SK-N-SH (cell line): ENCODE data around the gene RELCH. TPM values are rescaled to one million over a fixed set of nuclear protein-coding genes. Genes with fewer than 3 reads are reported as not detected.

Experiments
- CTCF ChIA-PET: fragments of 300-600, 350-600 bp; formaldehyde crosslinking; extraction: SDS; loops from one replicate; lab custom pipeline; 2021; lab: Yijun Ruan, JAX
- POLR2A ChIA-PET: fragments of 350-600 bp; sonication (Branson Sonifier 250); formaldehyde crosslinking; extraction: SDS; loops from one replicate; lab custom pipeline; 2020; ENCODE audit warnings: antibody characterized with exemption, inconsistent platforms; lab: Yijun Ruan, JAX
- DNase-seq: peaks from one replicate; pipeline ENCODE4 v3.0.0; 2012
- H2AFZ ChIP-seq: fragments of 200-600 bp; sonication (generic); 2 replicates; pipeline ENCODE4 v1.8.1; 2016; ENCODE audit warnings: antibody characterized with exemption, mild to moderate bottlenecking, low read depth
- H3F3A ChIP-seq: fragments of 200-600 bp; sonication (generic); replicated peaks from 2 replicates; pipeline ENCODE3; 2016; ENCODE audit warnings: antibody characterized with exemption, mild to moderate bottlenecking; ENCODE audit not compliant: insufficient read depth
- H3K27ac ChIP-seq, 2 experiments: fragments of 200-500 bp in 1 of 2; fragments of 200-600 bp in 1 of 2; sonication (Bioruptor generic) in 1 of 2; sonication (generic), shearing (Covaris generic) in 1 of 2; 2 replicates each; pipeline versions ENCODE4 v1.5.1 to v1.6.1; 2014 to 2016; ENCODE audit warnings: low read depth in 2 of 2, inconsistent platforms in 1 of 2, low read length in 1 of 2, mild to moderate bottlenecking in 1 of 2, mixed read lengths in 1 of 2
- H3K27me3 ChIP-seq: fragments of 200-600 bp; sonication (generic), shearing (Covaris generic); 2 replicates; pipeline ENCODE4 v1.6.1; 2016; ENCODE audit warnings: mixed run types; ENCODE audit not compliant: insufficient read depth
- H3K36me3 ChIP-seq, 2 experiments: fragments of 200-500 bp in 1 of 2; fragments of 200-600 bp in 1 of 2; sonication (Bioruptor generic) in 1 of 2; sonication (generic) in 1 of 2; replicated peaks in 1 of 2; 2 replicates each; pipeline versions ENCODE3 to v1.5.1; 2014 to 2016; ENCODE audit warnings: low read length in 1 of 2, mild to moderate bottlenecking in 1 of 2; ENCODE audit not compliant: insufficient read depth in 2 of 2, control insufficient read depth in 1 of 2
- H3K4me1 ChIP-seq, 2 experiments: fragments of 200-500 bp in 1 of 2; fragments of 200-600 bp in 1 of 2; sonication (Bioruptor generic) in 1 of 2; sonication (generic), shearing (Covaris generic) in 1 of 2; 2 replicates each; pipeline versions ENCODE4 v1.5.1 to v1.6.1; 2014 to 2016; ENCODE audit warnings: low read depth in 1 of 2, low read length in 1 of 2, mixed run types in 1 of 2; ENCODE audit not compliant: insufficient read depth in 2 of 2, control insufficient read depth in 1 of 2
- H3K4me2 ChIP-seq: fragments of 200-600 bp; sonication (generic), shearing (Covaris generic); 2 replicates; pipeline ENCODE4 v1.6.1; 2017; ENCODE audit warnings: mixed run types
- H3K4me3 ChIP-seq, 2 experiments: fragments of 200-500 bp in 1 of 2; fragments of 200-600 bp in 1 of 2; sonication (Bioruptor generic) in 1 of 2; sonication (generic), shearing (Covaris generic) in 1 of 2; 2 replicates each; pipeline versions ENCODE4 v1.5.1 to v1.8.1; 2014 to 2016; ENCODE audit warnings: low read depth in 2 of 2, inconsistent platforms in 1 of 2, low read length in 1 of 2, mild to moderate bottlenecking in 1 of 2, mixed read lengths in 1 of 2, moderate library complexity in 1 of 2
- H3K79me2 ChIP-seq: fragments of 200-600 bp; sonication (generic); 2 replicates; pipeline ENCODE4 v1.8.1; 2017; ENCODE audit warnings: mild to moderate bottlenecking; ENCODE audit not compliant: insufficient read depth
- H3K9ac ChIP-seq: fragments of 200-600 bp; sonication (generic); 2 replicates; pipeline ENCODE4 v1.6.1; 2017; ENCODE audit warnings: mixed run types
- H3K9me2 ChIP-seq: fragments of 200-600 bp; sonication (generic); 2 replicates; pipeline ENCODE4 v1.6.1; 2017; ENCODE audit warnings: mixed run types
- H3K9me3 ChIP-seq: fragments of 200-600 bp; sonication (generic); 2 replicates; pipeline ENCODE4 v1.6.1; 2017; ENCODE audit warnings: mixed run types, mild to moderate bottlenecking, moderate library complexity
- H4K20me1 ChIP-seq: fragments of 200-600 bp; sonication (generic); 2 replicates; pipeline ENCODE4 v1.6.1; 2017; ENCODE audit warnings: mild to moderate bottlenecking, mixed run types; ENCODE audit not compliant: insufficient read depth
- CTCF ChIP-seq: fragments of 200-600 bp; sonication (generic); IDR thresholded peaks from 2 replicates; pipeline ENCODE4 v1.6.1; 2017; ENCODE audit warnings: antibody characterized with exemption, mild to moderate bottlenecking, moderate library complexity
- EZH2phosphoT487 ChIP-seq: fragments of 200-600 bp; sonication (generic); IDR thresholded peaks from 2 replicates; pipeline ENCODE4 v1.6.1; 2017; ENCODE audit warnings: low read depth, mixed run types, mild to moderate bottlenecking, antibody characterized with exemption, moderate library complexity, borderline replicate concordance
- FOXM1 ChIP-seq: IDR thresholded peaks from 2 replicates; pipeline ENCODE4 v1.4.0; 2012; ENCODE audit warnings: low read depth, mild to moderate bottlenecking
- IRF3 ChIP-seq: fragments of 150-350 bp; IDR thresholded peaks from 2 replicates; pipeline ENCODE4 v1.6.1; 2016; ENCODE audit warnings: mild to moderate bottlenecking, low read depth, low read length
- POLR2AphosphoS5 ChIP-seq: IDR thresholded peaks from 2 replicates; pipeline ENCODE4 v1.6.1; 2012; ENCODE audit warnings: low read depth, low read length
- RCOR1 ChIP-seq: fragments of 150-350 bp; IDR thresholded peaks from 2 replicates; pipeline ENCODE4 v1.6.1; 2017; ENCODE audit warnings: antibody characterized with exemption, low read length
- SMC3 ChIP-seq: IDR thresholded peaks from 2 replicates; pipeline ENCODE4 v1.6.1; 2012; ENCODE audit warnings: low read depth, low read length, improper control_type of control experiment
- TAF1 ChIP-seq: IDR thresholded peaks from 2 replicates; pipeline ENCODE4 v1.6.1; 2012; ENCODE audit warnings: low read depth, mild to moderate bottlenecking, low read length, moderate library complexity, borderline replicate concordance
- TCF12 ChIP-seq: IDR thresholded peaks from 2 replicates; pipeline ENCODE4 v1.4.0; 2012
- ZBTB33 ChIP-seq: IDR thresholded peaks from 2 replicates; pipeline ENCODE4 v1.4.0; 2012; ENCODE audit warnings: low read depth, borderline replicate concordance
- WGBS: methylation state at CpG from one replicate; pipeline ENCODE4 v1.1.6; 2017; ENCODE audit warnings: low lambda C conversion rate; 5-methylcytosine and 5-hydroxymethylcytosine counted together
- polyA plus RNA-seq, 3 experiments: library from polyadenylated mRNA; depleted of rRNA; stranded (reverse); fragments of >200 nt; gene quantifications; 2 replicates each; pipeline ENCODE4 v1.2.3, GENCODE V29; 2012

Gene RELCH
- polyA plus RNA-seq, 1 of the 3 experiments (the other 2 are of a cell fraction) = 7.4 TPM

- Histone ChIP-seq H4K20me1 (peaks cover 6% of the 10 kb centered on the region), H3K4me2 (no peak overlapping the region), H3F3A (peaks cover 7% of the 10 kb centered on the region), H3K9me2 (no peaks in the 10 kb centered on the region), H3K9me3 (no peaks in the 10 kb centered on the region), H3K9ac (no peak overlapping the region), H3K27ac (no peak overlapping the region), H3K27me3 (no peaks in the 10 kb centered on the region), H3K79me2 (peaks cover 89% of the 10 kb centered on the region), H3K4me3 (no peak overlapping the region), H3K36me3 (no peaks in the 10 kb centered on the region), H2AFZ (no peak overlapping the region), H3K4me1 (no peaks in the 10 kb centered on the region; a peak in 1 of 4 replicates)
- TF ChIP-seq POLR2AphosphoS5 (no peak), TCF12 (no peak), CTCF (no peak)
- ChIA-PET POLR2A (no interaction called here), CTCF (interaction anchor here (0.7 to 1.3 kb wide), 3 partner anchors 16 to 782 kb away, joined by 3 to 5 read pairs (median 5); no protein-coding TSS in a partner anchor)
- no peak for DNase-seq
- WGBS = 83% methylated on average over 3 of the region's 3 CpGs
Measured at GRCh38 chr18:62200121-62200914, 13.3 kb downstream of the RELCH start.

- Histone ChIP-seq H3K27me3 (no peaks in the 10 kb centered on the region), H3K27ac (no peak overlapping the region), H3K36me3 (no peaks in the 10 kb centered on the region), H3K4me2 (no peak overlapping the region), H3K4me3 (no peak overlapping the region), H3F3A (peaks cover 7% of the 10 kb centered on the region), H3K4me1 (no peaks in the 10 kb centered on the region; a peak in 1 of 4 replicates), H4K20me1 (peaks cover 2% of the 10 kb centered on the region), H3K9ac (no peak overlapping the region), H2AFZ (no peak overlapping the region), H3K9me2 (no peaks in the 10 kb centered on the region), H3K79me2 (peaks cover 87% of the 10 kb centered on the region), H3K9me3 (no peaks in the 10 kb centered on the region)
- WGBS = 83% methylated on average over 1 of the region's 1 CpG
- ChIA-PET POLR2A (no interaction called here), CTCF (interaction anchor here (1.3 to 3.0 kb wide), 2 partner anchors 47 to 383 kb away, joined by 3 to 10 read pairs; no protein-coding TSS in a partner anchor)
- no peak for DNase-seq
- TF ChIP-seq IRF3 (no peak), TAF1 (no peak), ZBTB33 (no peak), RCOR1 (no peak), FOXM1 (no peak), SMC3 (no peak), EZH2phosphoT487 (no peak)
Measured at GRCh38 chr18:62201870-62202269, 14.8 kb downstream of the RELCH start.
